GM23338 (cell line): ENCODE results near the gene ITGA4.

Experiments used
- EZH2 ChIP-seq: fragments of 200-600 bp; sonication (generic); IDR thresholded peaks from one replicate; pipeline ENCODE4 v1.8.0; 2017; ENCODE audit warnings: antibody characterized with exemption, mild to moderate bottlenecking, low read depth; ENCODE audit not compliant: unreplicated experiment
- EZH2phosphoT487 ChIP-seq: fragments of 200-600 bp; sonication (generic); IDR thresholded peaks from one replicate; pipeline ENCODE4 v1.8.1; 2018; ENCODE audit warnings: antibody characterized with exemption; ENCODE audit not compliant: unreplicated experiment
- POLR2AphosphoS5 ChIP-seq: IDR thresholded peaks from 2 replicates; pipeline ENCODE4 v1.6.1; 2016; ENCODE audit warnings: antibody characterized with exemption, low read depth
- TF ChIP-seq, protein P1 (sequence below), 2 experiments: fragments of 200-600 bp in 1 of 2; sonication (generic) in 1 of 2; conservative IDR thresholded peaks; 2 replicates each; pipeline versions ENCODE4 v1.5.1 to v1.6.1; 2016 to 2017; ENCODE audit warnings: antibody characterized with exemption in 2 of 2, low read depth in 2 of 2, mild to moderate bottlenecking in 2 of 2, moderate library complexity in 1 of 2

DNA sequence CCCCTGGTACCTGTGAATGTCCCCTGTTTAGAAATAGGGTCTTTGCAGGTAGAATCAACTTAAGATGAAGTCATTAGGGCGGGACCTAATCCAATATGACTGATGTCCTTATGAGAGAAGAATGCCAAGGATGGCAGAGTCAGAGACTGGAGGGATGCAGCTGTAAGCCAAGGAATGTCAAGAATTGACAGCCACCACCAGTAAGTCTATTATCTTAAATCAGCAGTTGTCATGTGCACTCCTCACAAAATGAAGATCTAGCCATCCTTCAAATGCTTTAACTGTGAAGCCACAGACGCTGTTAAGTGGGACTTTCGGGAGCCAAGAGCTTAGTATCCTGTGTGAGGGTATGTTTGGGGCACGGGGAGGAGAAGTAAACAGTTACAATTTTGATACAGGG lies 83.2 kb downstream of the ITGA4 start:
- TF ChIP-seq EZH2 (no peak), EZH2phosphoT487 (no peak), POLR2AphosphoS5 (no peak)
- TF ChIP-seq, protein P1, sequence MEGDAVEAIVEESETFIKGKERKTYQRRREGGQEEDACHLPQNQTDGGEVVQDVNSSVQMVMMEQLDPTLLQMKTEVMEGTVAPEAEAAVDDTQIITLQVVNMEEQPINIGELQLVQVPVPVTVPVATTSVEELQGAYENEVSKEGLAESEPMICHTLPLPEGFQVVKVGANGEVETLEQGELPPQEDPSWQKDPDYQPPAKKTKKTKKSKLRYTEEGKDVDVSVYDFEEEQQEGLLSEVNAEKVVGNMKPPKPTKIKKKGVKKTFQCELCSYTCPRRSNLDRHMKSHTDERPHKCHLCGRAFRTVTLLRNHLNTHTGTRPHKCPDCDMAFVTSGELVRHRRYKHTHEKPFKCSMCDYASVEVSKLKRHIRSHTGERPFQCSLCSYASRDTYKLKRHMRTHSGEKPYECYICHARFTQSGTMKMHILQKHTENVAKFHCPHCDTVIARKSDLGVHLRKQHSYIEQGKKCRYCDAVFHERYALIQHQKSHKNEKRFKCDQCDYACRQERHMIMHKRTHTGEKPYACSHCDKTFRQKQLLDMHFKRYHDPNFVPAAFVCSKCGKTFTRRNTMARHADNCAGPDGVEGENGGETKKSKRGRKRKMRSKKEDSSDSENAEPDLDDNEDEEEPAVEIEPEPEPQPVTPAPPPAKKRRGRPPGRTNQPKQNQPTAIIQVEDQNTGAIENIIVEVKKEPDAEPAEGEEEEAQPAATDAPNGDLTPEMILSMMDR (conservative IDR thresholded peaks at IDR 0.05; ENCODE audit: low read depth in 2 of 2), result no peak
